Stimulated activated memory B cell treated with anti-CD40 and anti-IgM and Interleukin-4, amounts not matched to agents 10 μg/mL and 1 μg/mL and 100 μg/mL, for 72 hours (primary cell): ENCODE data around the gene SPIB.

Experiments used
- ATAC-seq: fragments of 150-1000 bp; cut with Tn5 transposase; 2 replicates; pipeline ENCODE4 v1.10.0; 2021
- H3K27ac Mint-ChIP-seq: one replicate; pipeline ENCODE4 v1.8.0; 2022; ENCODE audit warnings: mild to moderate bottlenecking, mixed read lengths
- H3K27me3 Mint-ChIP-seq: one replicate; pipeline ENCODE4 v1.8.0; 2022; ENCODE audit warnings: mixed read lengths
- H3K36me3 Mint-ChIP-seq: one replicate; pipeline ENCODE4 v1.8.0; 2022; ENCODE audit warnings: mixed read lengths
- H3K4me1 Mint-ChIP-seq: one replicate; pipeline ENCODE4 v1.8.0; 2022; ENCODE audit warnings: mixed read lengths
- H3K4me3 Mint-ChIP-seq: one replicate; pipeline ENCODE4 v1.8.0; 2022; ENCODE audit warnings: mild to moderate bottlenecking, moderate library complexity, mixed read lengths
- H3K9me3 Mint-ChIP-seq: one replicate; pipeline ENCODE4 v1.8.0; 2022; ENCODE audit warnings: mixed read lengths

Gene SPIB

GRCh38 chr19:50409347-50409746 lies 9.4 kb upstream of the SPIB start:
- Mint-ChIP-seq H3K27ac (no peak overlapping the region), H3K27me3 (no peaks in the 10 kb centered on the region), H3K36me3 (peaks cover 63% of the 10 kb centered on the region), H3K4me3 (no peak overlapping the region), H3K9me3 (no peaks in the 10 kb centered on the region), H3K4me1 (peaks cover 4% of the 10 kb centered on the region)
- no peak for ATAC-seq

- Mint-ChIP-seq H3K27me3 (no peaks in the 10 kb centered on the region), H3K4me3 (no peak overlapping the region), H3K9me3 (no peaks in the 10 kb centered on the region), H3K27ac (no peak overlapping the region), H3K4me1 (peaks cover 12% of the 10 kb centered on the region), H3K36me3 (peaks cover 62% of the 10 kb centered on the region)
- no peak for ATAC-seq
These were observed 8.6 kb upstream of the SPIB start for GRCh38 chr19:50410109-50410508.

- H3K27ac Mint-ChIP-seq: no peak overlapping the region
- ATAC-seq: no peak
- no peaks in the 10 kb centered on the region for H3K27me3 Mint-ChIP-seq
- peaks cover 39% of the 10 kb centered on the region for H3K36me3 Mint-ChIP-seq
- H3K4me3 Mint-ChIP-seq: no peak overlapping the region
- no peaks in the 10 kb centered on the region for H3K9me3 Mint-ChIP-seq
- peaks cover 34% of the 10 kb centered on the region for H3K4me1 Mint-ChIP-seq
These were observed 6.3 kb upstream of the SPIB start for GRCh38 chr19:50412419-50412818.

- Mint-ChIP-seq H3K4me1 (peaks cover 36% of the 10 kb centered on the region), H3K27ac (no peak overlapping the region)
These were observed 5.6 kb upstream of the SPIB start for GRCh38 chr19:50413096-50413495.

GRCh38 chr19:50413531-50413930 lies 5.2 kb upstream of the SPIB start:
- peaks cover 38% of the 10 kb centered on the region for H3K36me3 Mint-ChIP-seq
- no peak for ATAC-seq

More at GRCh38 chr19:50413096-50413495, 5.6 kb upstream of the SPIB start:
- Mint-ChIP-seq H3K4me3 (no peak overlapping the region), H3K9me3 (no peaks in the 10 kb centered on the region), H3K36me3 (peaks cover 39% of the 10 kb centered on the region), H3K27me3 (no peaks in the 10 kb centered on the region)
- no peak for ATAC-seq

GRCh38 chr19:50414864-50415660 lies 3.7 kb upstream of the SPIB start:
- Mint-ChIP-seq H3K36me3 (peaks cover 40% of the 10 kb centered on the region), H3K4me3 (peak overlapping the region; percentile 74), H3K4me1 (peaks cover 47% of the 10 kb centered on the region), H3K9me3 (no peaks in the 10 kb centered on the region), H3K27me3 (no peaks in the 10 kb centered on the region), H3K27ac (peak overlapping the region; percentile 91)
- ATAC-seq: peak; percentile 42

More at GRCh38 chr19:50413531-50413930, 5.2 kb upstream of the SPIB start:
- H3K27ac Mint-ChIP-seq: no peak overlapping the region
- no peak overlapping the region for H3K4me3 Mint-ChIP-seq
- no peaks in the 10 kb centered on the region for H3K9me3 Mint-ChIP-seq
- no peaks in the 10 kb centered on the region for H3K27me3 Mint-ChIP-seq
- peaks cover 40% of the 10 kb centered on the region for H3K4me1 Mint-ChIP-seq

- no peaks in the 10 kb centered on the region for H3K9me3 Mint-ChIP-seq
These were observed 3.1 kb upstream of the SPIB start for GRCh38 chr19:50415661-50416033.

GRCh38 chr19:50416034-50416977 lies 2.4 kb upstream of the SPIB start:
- Mint-ChIP-seq H3K27ac (peak overlapping the region; percentile 91), H3K27me3 (no peaks in the 10 kb centered on the region), H3K9me3 (no peaks in the 10 kb centered on the region), H3K36me3 (peaks cover 48% of the 10 kb centered on the region), H3K4me1 (peaks cover 60% of the 10 kb centered on the region), H3K4me3 (peak overlapping the region; percentile 74)
- ATAC-seq: no peak

More at GRCh38 chr19:50415661-50416033, 3.1 kb upstream of the SPIB start:
- Mint-ChIP-seq H3K27ac (peak overlapping the region; percentile 91), H3K4me1 (peaks cover 53% of the 10 kb centered on the region), H3K4me3 (peak overlapping the region; percentile 74), H3K27me3 (no peaks in the 10 kb centered on the region), H3K36me3 (peaks cover 42% of the 10 kb centered on the region)
- ATAC-seq: peak; percentile 77

GRCh38 chr19:50417111-50418081 lies 1.3 kb upstream of the SPIB start:
- Mint-ChIP-seq H3K27ac (peak overlapping the region; percentile 91), H3K9me3 (no peaks in the 10 kb centered on the region), H3K36me3 (peaks cover 54% of the 10 kb centered on the region), H3K4me3 (peak overlapping the region; percentile 97), H3K27me3 (no peaks in the 10 kb centered on the region), H3K4me1 (peaks cover 71% of the 10 kb centered on the region)
- ATAC-seq: peak; percentile 1

GRCh38 chr19:50419022-50419579 lies 363 bp downstream of the SPIB start:
- Mint-ChIP-seq H3K4me3 (peak overlapping the region; percentile 97), H3K36me3 (peaks cover 56% of the 10 kb centered on the region), H3K27ac (peak overlapping the region; percentile 91), H3K4me1 (peaks cover 86% of the 10 kb centered on the region), H3K9me3 (no peaks in the 10 kb centered on the region), H3K27me3 (no peaks in the 10 kb centered on the region)
- ATAC-seq: no peak

GRCh38 chr19:50419580-50420035 lies 870 bp downstream of the SPIB start:
- Mint-ChIP-seq H3K4me1 (peaks cover 86% of the 10 kb centered on the region), H3K4me3 (peak overlapping the region; percentile 97), H3K9me3 (no peaks in the 10 kb centered on the region), H3K27me3 (no peaks in the 10 kb centered on the region), H3K36me3 (peaks cover 57% of the 10 kb centered on the region), H3K27ac (peak overlapping the region; percentile 91)
- ATAC-seq: peak; percentile 2

GRCh38 chr19:50420127-50420526 lies 1.4 kb downstream of the SPIB start:
- ATAC-seq: no peak
- Mint-ChIP-seq H3K36me3 (peaks cover 56% of the 10 kb centered on the region), H3K9me3 (no peaks in the 10 kb centered on the region), H3K4me1 (peaks cover 81% of the 10 kb centered on the region), H3K27me3 (no peaks in the 10 kb centered on the region), H3K4me3 (peak overlapping the region; percentile 97), H3K27ac (peak overlapping the region; percentile 91)

GRCh38 chr19:50420808-50421207 lies 2.1 kb downstream of the SPIB start:
- no peak for ATAC-seq
- H3K27ac Mint-ChIP-seq: peak overlapping the region; percentile 91
- H3K27me3 Mint-ChIP-seq: no peaks in the 10 kb centered on the region
- H3K4me1 Mint-ChIP-seq: peaks cover 79% of the 10 kb centered on the region
- peak overlapping the region; percentile 97 for H3K4me3 Mint-ChIP-seq
- no peaks in the 10 kb centered on the region for H3K9me3 Mint-ChIP-seq
- peaks cover 61% of the 10 kb centered on the region for H3K36me3 Mint-ChIP-seq
